OCI-LY3 (cell line): ENCODE results near the gene HHAT.

ENCODE experiments used
- H2AFZ ChIP-seq: fragments of 200-600, 300-600 bp; shearing (Covaris generic); 2 replicates; pipeline ENCODE4 v1.6.0; 2014; ENCODE audit warnings: antibody characterized with exemption, low read depth, low read length
- H3K27ac ChIP-seq: fragments of 200-600, 300-600 bp; sonication (generic); 2 replicates; pipeline ENCODE4 v1.5.1; 2014; ENCODE audit warnings: mild to moderate bottlenecking, low read length, moderate library complexity, mixed read lengths
- H3K27me3 ChIP-seq: fragments of 200-600, 300-600 bp; sonication (generic); 2 replicates; pipeline ENCODE4 v1.6.1; 2014; ENCODE audit warnings: low read depth, low read length, mixed read lengths
- H3K36me3 ChIP-seq: fragments of 200-600, 300-600 bp; sonication (generic); replicated peaks from 2 replicates; pipeline ENCODE3; 2014; ENCODE audit warnings: low read depth, low read length, mixed read lengths
- H3K4me1 ChIP-seq: fragments of 300-600, 200-600 bp; sonication (generic); 2 replicates; pipeline ENCODE4 v1.6.1; 2014; ENCODE audit warnings: low read length, mixed read lengths
- H3K4me2 ChIP-seq: fragments of 200-600, 300-600 bp; sonication (generic); 2 replicates; pipeline ENCODE4 v1.6.1; 2014; ENCODE audit warnings: low read length, mixed read lengths
- H3K4me3 ChIP-seq: fragments of 300-600, 200-600 bp; sonication (generic); 2 replicates; pipeline ENCODE4 v1.5.1; 2014; ENCODE audit warnings: antibody characterized with exemption, mild to moderate bottlenecking, low read length, moderate library complexity
- H3K79me2 ChIP-seq: fragments of 300-600, 200-600 bp; shearing (Covaris generic); 2 replicates; pipeline ENCODE4 v1.6.1; 2014; ENCODE audit warnings: mild to moderate bottlenecking, low read length, mixed read lengths
- H3K9ac ChIP-seq: fragments of 300-600, 200-600 bp; shearing (Covaris generic); 2 replicates; pipeline ENCODE4 v1.6.0; 2014; ENCODE audit warnings: mild to moderate bottlenecking, low read length, moderate library complexity
- H3K9me3 ChIP-seq: fragments of 200-600, 300-600 bp; shearing (Covaris generic); 2 replicates; pipeline ENCODE4 v1.6.1; 2014; ENCODE audit warnings: low read length, mixed read lengths; ENCODE audit not compliant: insufficient read depth
- H4K20me1 ChIP-seq: fragments of 200-600, 300-600 bp; sonication (generic); 2 replicates; pipeline ENCODE4 v1.6.1; 2016; ENCODE audit warnings: low read length, mixed read lengths; ENCODE audit not compliant: insufficient read depth
- EZH2phosphoT487 ChIP-seq: fragments of 200-600 bp; shearing (Covaris generic); IDR thresholded peaks from 2 replicates; pipeline ENCODE4 v1.6.1; 2018; ENCODE audit warnings: antibody characterized with exemption, mixed run types, low read depth
- TF ChIP-seq, protein P1 (sequence below): fragments of 200-600, 300-600 bp; sonication (generic); IDR thresholded peaks from 2 replicates; pipeline ENCODE4 v1.5.1; 2014; ENCODE audit warnings: antibody characterized with exemption, low read length, low read depth

Gene HHAT

DNA sequence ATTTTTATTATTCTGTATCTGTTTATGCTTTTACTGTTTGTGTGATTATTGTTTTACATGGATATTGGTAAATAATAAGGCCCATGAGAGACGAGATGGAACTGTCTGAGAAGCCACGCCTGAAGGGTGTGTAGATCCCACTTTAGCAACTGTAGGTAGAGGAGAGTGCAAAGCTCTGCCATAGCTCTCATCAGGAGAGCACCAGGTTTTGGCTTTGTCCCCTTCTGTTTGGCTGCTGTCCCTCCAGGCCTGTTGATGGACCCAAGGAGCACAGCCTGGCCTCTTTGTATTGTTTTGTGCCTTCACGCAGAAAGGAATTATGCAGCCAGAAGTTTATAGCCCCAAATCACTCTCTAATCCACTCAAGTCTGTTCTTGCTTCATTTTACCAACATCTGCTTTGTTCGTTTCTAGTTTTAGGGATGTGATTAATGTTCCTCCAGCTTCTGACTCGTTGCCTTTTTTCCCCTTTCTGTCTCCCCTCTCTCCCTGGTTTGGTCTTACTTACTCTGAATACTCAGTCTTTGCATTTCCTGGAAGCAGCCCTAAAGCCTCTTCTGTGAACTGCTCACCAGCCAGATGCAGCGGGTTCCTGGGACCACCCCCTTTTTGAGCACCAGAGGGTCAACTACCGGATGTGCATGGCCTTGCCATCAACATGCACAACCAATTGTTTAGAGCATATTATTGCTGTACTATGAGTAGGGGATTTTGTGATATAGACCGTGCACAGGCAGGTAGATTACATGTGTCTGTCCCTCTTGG, 127.3 kb downstream of the HHAT start:
- no peaks in the 10 kb centered on the region for H3K79me2 ChIP-seq
- no peak overlapping the region for H2AFZ ChIP-seq
- peaks cover 39% of the 10 kb centered on the region for H3K27me3 ChIP-seq

DNA sequence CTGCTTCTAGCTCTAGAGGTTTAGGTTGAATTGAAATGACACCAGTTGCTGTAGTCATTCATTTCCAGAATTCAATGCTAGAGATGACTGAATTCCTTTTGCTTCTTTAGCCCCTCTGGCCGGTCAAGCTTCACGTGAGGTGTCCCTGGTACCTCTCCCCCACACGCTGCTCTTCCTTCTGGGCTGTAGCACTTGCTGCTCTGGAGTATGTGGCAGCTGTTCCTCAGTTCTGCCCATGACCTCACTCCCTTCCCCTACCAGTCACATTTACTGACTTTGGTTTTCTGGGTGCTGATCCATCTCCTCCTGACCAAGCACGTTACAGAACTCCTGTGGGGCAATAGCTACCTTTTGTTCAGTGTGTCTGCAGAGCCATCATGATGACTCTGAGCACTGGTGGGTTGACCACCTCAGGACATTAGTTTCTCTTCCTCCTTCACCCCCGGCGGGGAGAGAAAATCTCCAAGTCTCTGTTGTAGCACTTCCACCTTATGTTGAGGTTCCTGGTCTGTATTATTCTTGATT, 128.1 kb downstream of the HHAT start:
- Histone ChIP-seq H3K9ac (no peak overlapping the region), H3K9me3 (no peaks in the 10 kb centered on the region), H3K4me3 (no peak overlapping the region), H3K4me2 (no peak overlapping the region), H2AFZ (no peak overlapping the region), H3K79me2 (no peaks in the 10 kb centered on the region), H4K20me1 (no peaks in the 10 kb centered on the region), H3K36me3 (no peaks in the 10 kb centered on the region), H3K27me3 (peaks cover 37% of the 10 kb centered on the region), H3K4me1 (no peaks in the 10 kb centered on the region), H3K27ac (no peak overlapping the region)
- TF ChIP-seq, protein P1, sequence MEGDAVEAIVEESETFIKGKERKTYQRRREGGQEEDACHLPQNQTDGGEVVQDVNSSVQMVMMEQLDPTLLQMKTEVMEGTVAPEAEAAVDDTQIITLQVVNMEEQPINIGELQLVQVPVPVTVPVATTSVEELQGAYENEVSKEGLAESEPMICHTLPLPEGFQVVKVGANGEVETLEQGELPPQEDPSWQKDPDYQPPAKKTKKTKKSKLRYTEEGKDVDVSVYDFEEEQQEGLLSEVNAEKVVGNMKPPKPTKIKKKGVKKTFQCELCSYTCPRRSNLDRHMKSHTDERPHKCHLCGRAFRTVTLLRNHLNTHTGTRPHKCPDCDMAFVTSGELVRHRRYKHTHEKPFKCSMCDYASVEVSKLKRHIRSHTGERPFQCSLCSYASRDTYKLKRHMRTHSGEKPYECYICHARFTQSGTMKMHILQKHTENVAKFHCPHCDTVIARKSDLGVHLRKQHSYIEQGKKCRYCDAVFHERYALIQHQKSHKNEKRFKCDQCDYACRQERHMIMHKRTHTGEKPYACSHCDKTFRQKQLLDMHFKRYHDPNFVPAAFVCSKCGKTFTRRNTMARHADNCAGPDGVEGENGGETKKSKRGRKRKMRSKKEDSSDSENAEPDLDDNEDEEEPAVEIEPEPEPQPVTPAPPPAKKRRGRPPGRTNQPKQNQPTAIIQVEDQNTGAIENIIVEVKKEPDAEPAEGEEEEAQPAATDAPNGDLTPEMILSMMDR = no peak
- no peak for TF ChIP-seq EZH2phosphoT487

More for the DNA sequence above, 127.3 kb downstream of the HHAT start:
- Histone ChIP-seq H3K4me2 (no peak overlapping the region), H3K4me3 (no peak overlapping the region), H3K9ac (no peak overlapping the region), H3K36me3 (no peaks in the 10 kb centered on the region), H4K20me1 (no peaks in the 10 kb centered on the region), H3K9me3 (no peaks in the 10 kb centered on the region), H3K27ac (no peak overlapping the region), H3K4me1 (no peaks in the 10 kb centered on the region)
- TF ChIP-seq, protein P1 = no peak
- TF ChIP-seq EZH2phosphoT487 = no peak

DNA sequence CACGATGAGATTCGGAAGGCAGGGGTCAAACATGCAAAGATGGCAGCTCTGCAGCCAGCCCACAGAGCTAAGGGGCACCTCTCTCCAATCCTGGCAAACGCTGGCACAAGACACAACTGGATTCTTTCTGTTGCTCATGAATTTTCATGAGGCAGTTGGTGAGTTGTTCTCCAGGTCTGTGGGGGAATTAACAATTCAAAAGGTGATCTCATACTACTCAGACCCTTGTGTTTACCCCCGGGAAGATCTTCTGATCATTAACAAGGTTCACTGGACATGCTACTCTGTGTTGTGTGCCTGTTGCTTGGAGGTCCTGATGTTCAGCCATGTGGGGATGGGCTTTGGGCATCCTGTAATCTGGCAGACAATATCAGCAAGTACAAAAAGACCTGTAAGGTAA, 128.9 kb downstream of the HHAT start:
- H3K4me3 ChIP-seq = no peak overlapping the region

DNA sequence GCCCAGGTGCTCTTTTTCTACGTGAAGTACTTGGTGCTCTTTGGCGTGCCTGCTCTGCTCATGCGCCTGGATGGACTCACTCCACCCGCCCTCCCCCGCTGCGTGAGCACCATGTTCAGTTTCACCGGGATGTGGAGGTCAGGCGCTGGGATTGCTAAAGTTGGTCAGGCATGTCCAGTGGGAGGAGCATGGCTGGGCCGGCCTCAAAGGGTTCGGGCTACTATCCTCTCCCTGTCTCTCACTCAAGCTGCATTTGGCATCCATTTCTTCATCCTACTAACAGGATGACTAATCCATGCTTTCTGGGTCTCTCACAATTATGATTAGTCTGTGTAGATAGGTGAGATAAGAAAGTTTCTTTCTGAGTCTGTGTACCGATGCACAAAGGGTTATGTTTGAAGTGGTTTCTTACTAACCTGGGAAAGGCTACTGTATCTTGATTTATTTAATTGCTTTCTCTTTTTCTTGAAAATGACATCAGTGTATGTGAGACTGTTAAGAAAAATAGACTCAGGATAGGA, 135.9 kb downstream of the HHAT start:
- H3K27ac ChIP-seq = no peak overlapping the region
- no peaks in the 10 kb centered on the region for H3K9me3 ChIP-seq
- TF ChIP-seq, protein P1 = no peak
- no peak for TF ChIP-seq EZH2phosphoT487
- H3K4me2 ChIP-seq = no peak overlapping the region
- H4K20me1 ChIP-seq = no peaks in the 10 kb centered on the region
- H3K27me3 ChIP-seq = no peaks in the 10 kb centered on the region; the same call in 1 of the 2 replicates
- H3K36me3 ChIP-seq = no peaks in the 10 kb centered on the region
- H2AFZ ChIP-seq = no peak overlapping the region
- H3K4me1 ChIP-seq = no peaks in the 10 kb centered on the region
- H3K4me3 ChIP-seq = no peak overlapping the region
- H3K9ac ChIP-seq = no peak overlapping the region
- H3K79me2 ChIP-seq = no peaks in the 10 kb centered on the region

More for the DNA sequence above, 128.9 kb downstream of the HHAT start:
- peaks cover 29% of the 10 kb centered on the region for H3K27me3 ChIP-seq
- no peak overlapping the region for H3K27ac ChIP-seq
- H4K20me1 ChIP-seq = no peaks in the 10 kb centered on the region
- no peak for TF ChIP-seq EZH2phosphoT487
- TF ChIP-seq, protein P1 = no peak
- no peak overlapping the region for H3K4me2 ChIP-seq
- no peak overlapping the region for H3K9ac ChIP-seq
- no peaks in the 10 kb centered on the region for H3K36me3 ChIP-seq
- no peaks in the 10 kb centered on the region for H3K79me2 ChIP-seq
- H2AFZ ChIP-seq = no peak overlapping the region
- H3K9me3 ChIP-seq = no peaks in the 10 kb centered on the region
- H3K4me1 ChIP-seq = no peaks in the 10 kb centered on the region
